Ovary (tissue), 3 donors: Measurements from ENCODE around the gene SLC39A8.
"Not testable (repeated sequence)": the region's sequence is repeated elsewhere in the genome, so short reads cannot be mapped to it uniquely, and the experiment has no call there.

Source experiments
- EP300 ChIP-seq: sonication (generic); formaldehyde crosslinking; IDR thresholded peaks from one replicate; pipeline ENCODE4 v1.6.1; 2017; ENCODE audit warnings: antibody characterized with exemption
- POLR2A ChIP-seq: fragments of 450-650 bp; IDR thresholded peaks from one replicate; pipeline ENCODE4 v1.6.1; 2017; ENCODE audit warnings: antibody characterized with exemption, mild to moderate bottlenecking, moderate library complexity
- TF ChIP-seq, protein P1 (sequence below), 3 donors: fragments of 450-650 bp in 2 of 3; fragments of 200-600 bp in 1 of 3; IDR thresholded peaks; one replicate each; pipeline versions ENCODE4 v1.5.1 to v1.8.0; 2016 to 2022; ENCODE audit warnings: antibody characterized with exemption in 3 of 3, mild to moderate bottlenecking in 1 of 3
- donor health status: DM: no; HTN: no; CAD: no.

DNA sequence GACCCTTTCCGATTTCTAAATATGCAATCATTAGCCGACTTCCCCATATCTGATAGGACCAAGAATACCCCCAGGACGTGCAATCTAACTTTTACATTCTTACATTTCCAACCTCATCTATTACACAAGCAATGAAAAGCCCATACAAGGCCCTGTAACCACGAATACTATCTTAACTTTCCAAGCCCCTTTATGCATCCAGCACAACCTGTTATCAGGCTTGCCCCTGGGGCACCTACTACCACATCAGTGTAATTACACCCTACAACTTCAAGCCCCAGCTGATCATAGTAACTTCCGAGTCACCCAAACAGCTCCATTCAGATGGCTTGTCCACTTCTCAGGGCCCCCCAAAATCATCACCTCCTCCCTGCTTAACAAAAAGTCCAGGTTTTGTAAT is 102.0 kb downstream of the SLC39A8 start:
- TF ChIP-seq, protein P1, sequence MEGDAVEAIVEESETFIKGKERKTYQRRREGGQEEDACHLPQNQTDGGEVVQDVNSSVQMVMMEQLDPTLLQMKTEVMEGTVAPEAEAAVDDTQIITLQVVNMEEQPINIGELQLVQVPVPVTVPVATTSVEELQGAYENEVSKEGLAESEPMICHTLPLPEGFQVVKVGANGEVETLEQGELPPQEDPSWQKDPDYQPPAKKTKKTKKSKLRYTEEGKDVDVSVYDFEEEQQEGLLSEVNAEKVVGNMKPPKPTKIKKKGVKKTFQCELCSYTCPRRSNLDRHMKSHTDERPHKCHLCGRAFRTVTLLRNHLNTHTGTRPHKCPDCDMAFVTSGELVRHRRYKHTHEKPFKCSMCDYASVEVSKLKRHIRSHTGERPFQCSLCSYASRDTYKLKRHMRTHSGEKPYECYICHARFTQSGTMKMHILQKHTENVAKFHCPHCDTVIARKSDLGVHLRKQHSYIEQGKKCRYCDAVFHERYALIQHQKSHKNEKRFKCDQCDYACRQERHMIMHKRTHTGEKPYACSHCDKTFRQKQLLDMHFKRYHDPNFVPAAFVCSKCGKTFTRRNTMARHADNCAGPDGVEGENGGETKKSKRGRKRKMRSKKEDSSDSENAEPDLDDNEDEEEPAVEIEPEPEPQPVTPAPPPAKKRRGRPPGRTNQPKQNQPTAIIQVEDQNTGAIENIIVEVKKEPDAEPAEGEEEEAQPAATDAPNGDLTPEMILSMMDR (IDR thresholded peaks at IDR 0.05): not testable (repeated sequence)
- TF ChIP-seq EP300, POLR2A: not testable (repeated sequence)
